Neuronal stem cell (in vitro differentiated cells): ENCODE measurements around the gene KCNT2.

Experiments
- DNase-seq: peaks from one replicate; pipeline ENCODE4 v3.0.0-alpha.2; 2013; ENCODE audit warnings: low spot score
- H2AFZ ChIP-seq: one replicate; pipeline ENCODE4 v1.6.1; 2013; ENCODE audit warnings: mild to moderate bottlenecking, low read length, inconsistent platforms
- H2AK5ac ChIP-seq: 2 replicates; pipeline ENCODE4 v1.6.1; 2013; ENCODE audit warnings: low read depth, mild to moderate bottlenecking, inconsistent platforms, low read length, moderate library complexity, mixed read lengths
- H2BK120ac ChIP-seq: 2 replicates; pipeline ENCODE4 v1.6.1; 2013; ENCODE audit warnings: low read depth, mild to moderate bottlenecking, inconsistent platforms, low read length, moderate library complexity, mixed read lengths
- H2BK12ac ChIP-seq: one replicate; pipeline ENCODE4 v1.6.1; 2013; ENCODE audit warnings: low read length, inconsistent platforms
- H2BK15ac ChIP-seq: 2 replicates; pipeline ENCODE4 v1.6.1; 2013; ENCODE audit warnings: mild to moderate bottlenecking, low read length, inconsistent platforms, mixed read lengths
- H2BK5ac ChIP-seq: one replicate; pipeline ENCODE4 v1.6.1; 2013; ENCODE audit warnings: inconsistent platforms, mild to moderate bottlenecking, low read length, moderate library complexity
- H3K14ac ChIP-seq: one replicate; pipeline ENCODE4 v1.6.1; 2013; ENCODE audit warnings: low read length, inconsistent platforms
- H3K18ac ChIP-seq: 2 replicates; pipeline ENCODE4 v1.6.1; 2013; ENCODE audit warnings: low read length, inconsistent platforms
- H3K23ac ChIP-seq: 2 replicates; pipeline ENCODE4 v1.6.1; 2013; ENCODE audit warnings: low read depth, mild to moderate bottlenecking, mixed read lengths, low read length, inconsistent platforms; ENCODE audit not compliant: poor library complexity
- H3K27ac ChIP-seq: replicated peaks from 3 replicates; pipeline ENCODE4 v1.5.1; 2013; ENCODE audit warnings: low read length, inconsistent platforms
- H3K27me3 ChIP-seq, 3 experiments: 2 replicates each; pipeline ENCODE4 v1.6.1; 2013; ENCODE audit warnings: low read length in 3 of 3, mild to moderate bottlenecking in 2 of 3, inconsistent platforms in 1 of 3, low read depth in 1 of 3, mixed read lengths in 1 of 3, moderate library complexity in 1 of 3; ENCODE audit not compliant: control insufficient read depth in 3 of 3, insufficient read depth in 3 of 3
- H3K36me3 ChIP-seq, 2 donors: replicated peaks in 1 of 2; 2 replicates each; pipeline ENCODE4 v1.6.1; 2013; ENCODE audit warnings: low read length in 2 of 2; ENCODE audit not compliant: control insufficient read depth in 2 of 2, insufficient read depth in 2 of 2
- H3K4ac ChIP-seq: 2 replicates; pipeline ENCODE4 v1.6.1; 2013; ENCODE audit warnings: inconsistent platforms, mild to moderate bottlenecking, low read length, moderate library complexity
- H3K4me1 ChIP-seq, 2 donors: 1 replicate in 1 of 2; 2 replicates in 1 of 2; pipeline ENCODE4 v1.6.1; 2013; ENCODE audit warnings: low read length in 2 of 2, low read depth in 1 of 2; ENCODE audit not compliant: control insufficient read depth in 2 of 2, insufficient read depth in 1 of 2
- H3K4me2 ChIP-seq: one replicate; pipeline ENCODE4 v1.6.1; 2013; ENCODE audit warnings: mild to moderate bottlenecking, low read length, inconsistent platforms; ENCODE audit not compliant: insufficient read depth, poor library complexity, severe bottlenecking
- H3K4me3 ChIP-seq, 2 donors: 2 replicates each; pipeline ENCODE4 v1.5.1; 2013; ENCODE audit warnings: low read length in 2 of 2, mild to moderate bottlenecking in 2 of 2, inconsistent platforms in 1 of 2, moderate library complexity in 1 of 2
- H3K79me1 ChIP-seq: one replicate; pipeline ENCODE4 v1.6.1; 2013; ENCODE audit warnings: low read depth, mild to moderate bottlenecking, inconsistent platforms, low read length, moderate library complexity
- H3K9ac ChIP-seq: one replicate; pipeline ENCODE4 v1.6.1; 2013; ENCODE audit warnings: mild to moderate bottlenecking, low read depth, low read length, inconsistent platforms; ENCODE audit not compliant: poor library complexity
- H3K9me3 ChIP-seq, 2 donors: replicated peaks in 1 of 2; 2 replicates each; pipeline versions ENCODE3 to v1.6.1; 2013; ENCODE audit warnings: low read length in 2 of 2, mild to moderate bottlenecking in 2 of 2, inconsistent platforms in 1 of 2, low read depth in 1 of 2, mixed read lengths in 1 of 2, moderate library complexity in 1 of 2; ENCODE audit not compliant: control insufficient read depth in 2 of 2, insufficient read depth in 1 of 2
- H4K8ac ChIP-seq: one replicate; pipeline ENCODE4 v1.6.1; 2013; ENCODE audit warnings: low read depth, mild to moderate bottlenecking, inconsistent platforms, low read length, moderate library complexity
- H4K91ac ChIP-seq: one replicate; pipeline ENCODE4 v1.6.1; 2013; ENCODE audit warnings: low read length, low read depth, mild to moderate bottlenecking, inconsistent platforms; ENCODE audit not compliant: poor library complexity
- WGBS, 2 donors: extraction: QIAGEN DNeasy Blood & Tissue Kit; methylation state at CpG; one replicate each; pipeline ENCODE4 v1.1.7; 2013; ENCODE audit warnings: missing lambda C conversion rate in 2 of 2, mixed read lengths in 1 of 2; ENCODE audit not compliant: insufficient read length in 2 of 2, insufficient replicate concordance in 1 of 2; ENCODE audit errors: extremely low coverage in 2 of 2; 5-methylcytosine and 5-hydroxymethylcytosine counted together

KCNT2 gene

GRCh38 chr1:196651637-196652215, 43.5 kb upstream of the KCNT2 start, which contains the start of gene CFH:
TSS of gene CFH (plus strand) at chr1:196652043. CDS start at chr1:196652118, 75 bp downstream.
- Histone ChIP-seq H3K27ac (no peak within 1 kb of the TSS), H3K79me1 (no peaks in the 10 kb centered on the region), H3K14ac (no peak within 1 kb of the TSS), H2BK12ac (no peak within 1 kb of the TSS), H3K36me3 (no peaks in the 10 kb centered on the region), H2AK5ac (no peak within 1 kb of the TSS), H2BK120ac (no peak within 1 kb of the TSS), H4K91ac (no peak within 1 kb of the TSS), H3K23ac (no peak within 1 kb of the TSS), H3K27me3 (no peaks in the 10 kb centered on the region), H3K9ac (no peak within 1 kb of the TSS), H3K18ac (no peak within 1 kb of the TSS), H2BK15ac (no peak within 1 kb of the TSS), H2AFZ (peak within 1 kb of the TSS; percentile 74), H2BK5ac (no peak within 1 kb of the TSS), H3K4me3 (no peak within 1 kb of the TSS), H4K8ac (no peak within 1 kb of the TSS), H3K4me2 (no peak within 1 kb of the TSS), H3K9me3 (no peaks in the 10 kb centered on the region), H3K4me1 (no peaks in the 10 kb centered on the region), H3K4ac (no peak within 1 kb of the TSS)
- no peak for DNase-seq
- no CpG with 5 or more reads among the region's 5 CpGs for WGBS, 2 donors

GRCh38 chr1:196651079-196651478, 42.8 kb upstream of the KCNT2 start:
- H3K14ac ChIP-seq: no peak overlapping the region
- H2AK5ac ChIP-seq: no peak overlapping the region
- H3K4me1 ChIP-seq: no peaks in the 10 kb centered on the region
- no peak overlapping the region for H3K4me3 ChIP-seq
- no peak overlapping the region for H3K18ac ChIP-seq
- H4K91ac ChIP-seq: no peak overlapping the region
- no peak overlapping the region for H2BK120ac ChIP-seq
- H2BK5ac ChIP-seq: no peak overlapping the region
- H2AFZ ChIP-seq: no peak overlapping the region
- no peaks in the 10 kb centered on the region for H3K27me3 ChIP-seq
- H3K79me1 ChIP-seq: no peaks in the 10 kb centered on the region
- no peak for DNase-seq
- no peaks in the 10 kb centered on the region for H3K9me3 ChIP-seq
- no peak overlapping the region for H4K8ac ChIP-seq
- no peak overlapping the region for H3K9ac ChIP-seq
- no peak overlapping the region for H3K4me2 ChIP-seq
- no peak overlapping the region for H2BK12ac ChIP-seq
- H3K27ac ChIP-seq: no peak overlapping the region
- WGBS, 2 donors: no CpG with 5 or more reads among the region's 3 CpGs
- no peak overlapping the region for H3K23ac ChIP-seq
- H2BK15ac ChIP-seq: no peak overlapping the region
- no peak overlapping the region for H3K4ac ChIP-seq
- no peaks in the 10 kb centered on the region for H3K36me3 ChIP-seq

- H3K79me1 ChIP-seq: no peaks in the 10 kb centered on the region
- H3K18ac ChIP-seq: no peak overlapping the region
- no peak overlapping the region for H2BK5ac ChIP-seq
- H3K36me3 ChIP-seq: no peaks in the 10 kb centered on the region
- H2BK15ac ChIP-seq: no peak overlapping the region
- H2BK12ac ChIP-seq: no peak overlapping the region
- no peak overlapping the region for H3K14ac ChIP-seq
- H2BK120ac ChIP-seq: no peak overlapping the region
- H3K27ac ChIP-seq: no peak overlapping the region
- H3K4ac ChIP-seq: no peak overlapping the region
- H3K9ac ChIP-seq: no peak overlapping the region
- no peak overlapping the region for H2AK5ac ChIP-seq
- no peak overlapping the region for H4K91ac ChIP-seq
- H4K8ac ChIP-seq: no peak overlapping the region
- WGBS, 2 donors: no CpG with 5 or more reads among the region's 12 CpGs
- H3K4me3 ChIP-seq: peak overlapping the region in 1 of 2 donors; percentile 42
- no peak for DNase-seq
- no peaks in the 10 kb centered on the region for H3K4me1 ChIP-seq
- no peaks in the 10 kb centered on the region for H3K9me3 ChIP-seq
- no peak overlapping the region for H3K23ac ChIP-seq
- H3K4me2 ChIP-seq: no peak overlapping the region
- no peak overlapping the region for H2AFZ ChIP-seq
- H3K27me3 ChIP-seq: no peaks in the 10 kb centered on the region
These were observed 42.2 kb upstream of the KCNT2 start for GRCh38 chr1:196650403-196650802.

DNA sequence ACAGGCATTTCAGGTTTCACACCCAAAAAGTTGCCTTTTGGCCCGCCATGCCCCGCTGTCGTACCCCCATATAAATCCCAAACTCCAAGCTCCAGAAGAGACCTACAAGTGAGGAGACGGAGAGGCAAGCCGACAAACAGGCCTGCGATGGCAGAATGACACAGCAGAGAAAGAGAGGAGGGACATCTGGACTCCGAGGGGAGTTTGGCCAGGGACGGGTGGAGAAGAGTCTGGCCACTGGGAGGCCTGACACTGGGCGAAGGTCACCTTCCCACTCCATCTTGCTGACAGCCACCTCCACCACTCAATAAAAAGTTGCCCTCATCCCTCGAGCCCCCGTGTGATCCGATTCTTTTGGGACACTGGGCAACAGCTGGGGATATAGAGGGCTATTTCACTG, 41.8 kb upstream of the KCNT2 start:
- WGBS, 2 donors: no CpG with 5 or more reads among the region's 12 CpGs
- Histone ChIP-seq H3K14ac (no peak overlapping the region), H3K4ac (no peak overlapping the region), H2BK120ac (no peak overlapping the region), H3K27me3 (no peaks in the 10 kb centered on the region), H3K4me3 (peak overlapping the region in 1 of 2 donors; percentile 42), H3K9me3 (no peaks in the 10 kb centered on the region), H4K91ac (no peak overlapping the region), H3K79me1 (no peaks in the 10 kb centered on the region), H3K9ac (no peak overlapping the region), H3K27ac (no peak overlapping the region), H3K23ac (no peak overlapping the region), H3K4me2 (no peak overlapping the region), H4K8ac (no peak overlapping the region), H3K4me1 (no peaks in the 10 kb centered on the region), H2BK12ac (no peak overlapping the region), H2AK5ac (no peak overlapping the region), H2AFZ (no peak overlapping the region), H2BK15ac (no peak overlapping the region), H3K36me3 (no peaks in the 10 kb centered on the region), H2BK5ac (no peak overlapping the region), H3K18ac (peak overlapping the region; percentile 60)
- DNase-seq: no peak
